ENCODE data around the gene TYW3.
A peak's percentile ranks its signal among the peaks of the same experiment; 100 is the strongest.

The TYW3 gene

GRCh38 chr1:74732960-74733603, at the start of gene TYW3, which contains the start of gene CRYZ:
TSS of gene TYW3 (plus strand) at chr1:74733152. CDS start at chr1:74733245, 93 bp downstream.
TSS of gene CRYZ (minus strand) at chr1:74733050. CDS start at chr1:74724821, 8,229 bp downstream.
- peak; percentile 74 for DNase-seq (ENCODE audit: low read depth)

- DNase-seq (ENCODE audit: low read depth), result no peak
Measured at GRCh38 chr1:74683656-74684055, 49.3 kb upstream of the TYW3 start.

- no peak for DNase-seq (ENCODE audit: low read depth)
Measured at GRCh38 chr1:74684301-74684700, 48.7 kb upstream of the TYW3 start.

GRCh38 chr1:74686928-74687327, 46.0 kb upstream of the TYW3 start:
- no peak for DNase-seq (ENCODE audit: low read depth)

GRCh38 chr1:74689621-74690363, 43.2 kb upstream of the TYW3 start:
- peak; percentile 20 for DNase-seq (ENCODE audit: low read depth)

GRCh38 chr1:74690364-74690696, 42.6 kb upstream of the TYW3 start:
- DNase-seq (ENCODE audit: low read depth), result no peak

- no peak for DNase-seq (ENCODE audit: low read depth)
Measured at GRCh38 chr1:74690909-74691308, 42.0 kb upstream of the TYW3 start.

- peak; percentile 46 for DNase-seq (ENCODE audit: low read depth)
Measured at GRCh38 chr1:74693473-74693872, 39.5 kb upstream of the TYW3 start.

- DNase-seq (ENCODE audit: low read depth), result no peak
Measured at GRCh38 chr1:74697832-74698231, 35.1 kb upstream of the TYW3 start.

GRCh38 chr1:74699331-74699730, 33.6 kb upstream of the TYW3 start:
- no peak for DNase-seq (ENCODE audit: low read depth)

GRCh38 chr1:74703386-74704182, 29.4 kb upstream of the TYW3 start:
- DNase-seq (ENCODE audit: low read depth), result no peak

- no peak for DNase-seq (ENCODE audit: low read depth)
Measured at GRCh38 chr1:74712881-74713280, 20.1 kb upstream of the TYW3 start.

- no peak for DNase-seq (ENCODE audit: low read depth)
Measured at GRCh38 chr1:74713849-74714248, 19.1 kb upstream of the TYW3 start.

GRCh38 chr1:74714429-74715235, 18.3 kb upstream of the TYW3 start:
- no peak for DNase-seq (ENCODE audit: low read depth)

GRCh38 chr1:74715236-74715502, 17.8 kb upstream of the TYW3 start:
- no peak for DNase-seq (ENCODE audit: low read depth)

- no peak for DNase-seq (ENCODE audit: low read depth)
Measured at GRCh38 chr1:74715806-74716205, 17.1 kb upstream of the TYW3 start.

- DNase-seq (ENCODE audit: low read depth), result no peak
Measured at GRCh38 chr1:74716822-74717221, 16.1 kb upstream of the TYW3 start.

- no peak for DNase-seq (ENCODE audit: low read depth)
Measured at GRCh38 chr1:74717626-74718025, 15.3 kb upstream of the TYW3 start.

GRCh38 chr1:74726063-74726462, 6.9 kb upstream of the TYW3 start:
- no peak for DNase-seq (ENCODE audit: low read depth)

GRCh38 chr1:74728736-74729135, 4.2 kb upstream of the TYW3 start:
- DNase-seq (ENCODE audit: low read depth), result no peak

- DNase-seq (ENCODE audit: low read depth), result no peak
Measured at GRCh38 chr1:74729741-74730478, 3.0 kb upstream of the TYW3 start.

Measured in non-pigmented ciliary epithelial cell (primary cell).